Stimulated activated CD8-positive, alpha-beta memory T cell treated with anti-CD3 and anti-CD28 coated beads, Interleukin-12 subunit alpha, Interleukin-12 subunit beta, amount 100 ng/mL, for 4 hours (primary cell): Measurements from ENCODE around the gene PLK5.

Experiments
- DNase-seq: peaks from one replicate; pipeline ENCODE4 v3.0.0-alpha.2; 2020; ENCODE audit warnings: low read depth

PLK5 gene

GRCh38 chr19:1577090-1577928 is 53.4 kb downstream of the PLK5 start:
- no peak for DNase-seq

DNA sequence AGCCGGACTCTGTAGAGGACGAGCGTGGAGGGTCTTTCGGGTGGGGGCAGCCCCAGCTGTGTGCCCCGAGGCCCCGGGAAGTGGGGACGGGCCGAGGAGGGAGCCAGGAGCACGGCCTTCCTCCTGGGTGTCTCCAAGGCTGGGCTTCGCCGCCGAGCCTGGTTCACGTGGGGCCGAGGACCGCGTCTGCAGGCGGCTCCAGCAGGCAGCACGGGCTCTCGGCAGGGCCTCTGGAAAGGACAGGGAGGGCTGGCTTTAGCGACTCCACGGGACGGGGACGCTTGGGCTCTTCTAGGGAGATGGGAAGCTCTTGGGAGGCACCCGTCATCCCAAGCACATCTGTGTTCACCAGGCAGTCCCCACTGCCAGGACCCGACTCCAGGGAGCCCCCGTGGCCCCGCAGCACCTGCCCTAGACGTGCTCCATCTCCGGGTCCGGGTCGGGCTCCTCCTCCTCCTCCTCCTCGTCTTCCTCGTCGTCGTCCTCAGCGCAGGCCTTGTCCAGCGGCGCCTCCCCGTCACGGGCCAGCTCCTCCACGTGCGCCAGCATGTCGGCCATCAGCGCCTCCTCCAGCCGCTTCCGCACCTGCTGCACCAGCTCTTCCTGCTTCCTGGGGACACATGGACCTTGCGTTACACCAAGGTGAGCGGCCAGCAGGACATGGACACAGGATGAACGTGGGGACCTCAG is 54.2 kb downstream of the PLK5 start:
- no peak for DNase-seq

GRCh38 chr19:1579222-1579621 is 55.3 kb downstream of the PLK5 start:
- DNase-seq, result no peak

- no peak for DNase-seq
Measured at GRCh38 chr19:1580382-1580781, 56.5 kb downstream of the PLK5 start.

GRCh38 chr19:1580957-1581356 is 57.1 kb downstream of the PLK5 start:
- no peak for DNase-seq

- DNase-seq, result no peak
Measured at GRCh38 chr19:1582201-1582600, 58.3 kb downstream of the PLK5 start.

GRCh38 chr19:1584500-1585242 is 60.8 kb downstream of the PLK5 start:
- DNase-seq, result no peak

GRCh38 chr19:1585243-1585580 is 61.3 kb downstream of the PLK5 start:
- DNase-seq, result no peak
